ENCODE data around the gene RUNX2. TPM values are rescaled to one million over a fixed set of nuclear protein-coding genes. Genes with fewer than 3 reads are reported as not detected.

RUNX2 gene
- total and polyA plus RNA-seq, 10 of the 15 experiments (the other 5 are each of a cell fraction or from before 2014, with no cell fraction given): 0.01 to 0.77 (median 0.15) TPM; not detected in 3

DNA sequence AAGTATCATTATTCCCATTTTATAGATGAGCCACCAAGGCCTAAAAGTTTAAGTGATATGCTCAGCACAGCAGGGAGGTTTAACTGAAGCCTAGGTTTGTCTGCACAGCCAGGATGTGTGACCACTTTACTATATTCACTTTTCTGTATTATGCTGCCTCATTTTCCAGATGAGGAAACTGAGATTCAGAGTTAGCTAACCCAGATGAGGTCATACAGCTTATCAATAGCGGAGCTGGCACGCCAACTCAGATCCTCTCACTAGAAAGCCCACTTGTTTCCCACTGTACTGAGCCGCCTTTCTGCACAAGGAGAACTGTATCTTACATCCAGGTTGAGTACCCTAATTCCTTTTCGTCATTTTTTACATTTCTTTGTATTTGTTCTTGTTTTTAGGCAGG is 181.3 kb downstream of the RUNX2 start (continued):
- TF ChIP-seq, protein P1, sequence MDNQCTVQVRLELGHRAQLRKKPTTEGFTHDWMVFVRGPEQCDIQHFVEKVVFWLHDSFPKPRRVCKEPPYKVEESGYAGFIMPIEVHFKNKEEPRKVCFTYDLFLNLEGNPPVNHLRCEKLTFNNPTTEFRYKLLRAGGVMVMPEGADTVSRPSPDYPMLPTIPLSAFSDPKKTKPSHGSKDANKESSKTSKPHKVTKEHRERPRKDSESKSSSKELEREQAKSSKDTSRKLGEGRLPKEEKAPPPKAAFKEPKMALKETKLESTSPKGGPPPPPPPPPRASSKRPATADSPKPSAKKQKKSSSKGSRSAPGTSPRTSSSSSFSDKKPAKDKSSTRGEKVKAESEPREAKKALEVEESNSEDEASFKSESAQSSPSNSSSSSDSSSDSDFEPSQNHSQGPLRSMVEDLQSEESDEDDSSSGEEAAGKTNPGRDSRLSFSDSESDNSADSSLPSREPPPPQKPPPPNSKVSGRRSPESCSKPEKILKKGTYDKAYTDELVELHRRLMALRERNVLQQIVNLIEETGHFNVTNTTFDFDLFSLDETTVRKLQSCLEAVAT (IDR thresholded peaks at IDR 0.05): no peak
- TF ChIP-seq SP1 (IDR thresholded peaks at IDR 0.05; ENCODE audit: low read depth, low read length) (no peak), BMI1 (IDR thresholded peaks at IDR 0.05; ENCODE audit: borderline replicate concordance) (no peak)
- TF ChIP-seq, protein P2, sequence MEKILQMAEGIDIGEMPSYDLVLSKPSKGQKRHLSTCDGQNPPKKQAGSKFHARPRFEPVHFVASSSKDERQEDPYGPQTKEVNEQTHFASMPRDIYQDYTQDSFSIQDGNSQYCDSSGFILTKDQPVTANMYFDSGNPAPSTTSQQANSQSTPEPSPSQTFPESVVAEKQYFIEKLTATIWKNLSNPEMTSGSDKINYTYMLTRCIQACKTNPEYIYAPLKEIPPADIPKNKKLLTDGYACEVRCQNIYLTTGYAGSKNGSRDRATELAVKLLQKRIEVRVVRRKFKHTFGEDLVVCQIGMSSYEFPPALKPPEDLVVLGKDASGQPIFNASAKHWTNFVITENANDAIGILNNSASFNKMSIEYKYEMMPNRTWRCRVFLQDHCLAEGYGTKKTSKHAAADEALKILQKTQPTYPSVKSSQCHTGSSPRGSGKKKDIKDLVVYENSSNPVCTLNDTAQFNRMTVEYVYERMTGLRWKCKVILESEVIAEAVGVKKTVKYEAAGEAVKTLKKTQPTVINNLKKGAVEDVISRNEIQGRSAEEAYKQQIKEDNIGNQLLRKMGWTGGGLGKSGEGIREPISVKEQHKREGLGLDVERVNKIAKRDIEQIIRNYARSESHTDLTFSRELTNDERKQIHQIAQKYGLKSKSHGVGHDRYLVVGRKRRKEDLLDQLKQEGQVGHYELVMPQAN (conservative IDR thresholded peaks at IDR 0.05): no peak

DNA sequence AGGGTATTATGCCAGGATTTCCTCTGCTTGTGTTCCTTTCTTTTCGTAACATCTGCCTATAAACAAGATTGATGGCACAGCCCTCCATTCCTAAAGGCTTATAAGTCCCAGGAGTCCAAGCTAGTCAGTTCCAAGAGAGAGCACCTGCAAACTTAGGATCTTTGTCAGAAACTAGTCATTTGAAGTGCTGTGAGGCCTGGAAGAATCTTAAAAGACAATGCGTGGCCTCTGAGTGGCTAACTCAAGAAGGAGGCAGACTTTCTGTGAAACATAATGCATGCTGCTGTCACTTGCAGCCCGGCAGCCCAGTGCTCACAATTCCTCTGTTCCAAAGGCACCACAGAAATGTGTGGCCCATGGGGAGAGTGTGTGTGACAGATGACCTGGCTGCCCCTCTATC is 184.6 kb downstream of the RUNX2 start:
- Histone ChIP-seq H3K27me3 (replicated peaks in 1 of 2; ENCODE audit: control insufficient read depth in 2 of 2, insufficient read depth in 2 of 2, low read length in 1 of 2) (no peaks in the 10 kb centered on the region), H3K9ac (ENCODE audit: control insufficient read depth, insufficient read depth, low read length) (no peak overlapping the region), H3K4me1 (ENCODE audit: control insufficient read depth, insufficient read depth, low read length) (no peaks in the 10 kb centered on the region), H3K36me3 (ENCODE audit: control insufficient read depth in 2 of 2, insufficient read depth in 2 of 2, low read length in 1 of 2) (no peaks in the 10 kb centered on the region), H4K20me1 (ENCODE audit: control insufficient read depth, insufficient read depth) (no peaks in the 10 kb centered on the region), H3K27ac (ENCODE audit: control insufficient read depth, insufficient read depth) (no peak overlapping the region), H3K79me2 (ENCODE audit: control insufficient read depth, insufficient read depth, low read length) (no peaks in the 10 kb centered on the region), H3K9me3 (replicated peaks; ENCODE audit: control insufficient read depth, insufficient read depth, low read length) (no peaks in the 10 kb centered on the region), H3K4me3 (no peak overlapping the region), H3K4me2 (ENCODE audit: control insufficient read depth, insufficient read depth) (no peak overlapping the region), H2AFZ (ENCODE audit: control insufficient read depth, low read depth, low read length) (no peak overlapping the region)
- CTCF ChIA-PET: no interaction called here
- in situ Hi-C loops (cut with MboI) (no loop called here), intact Hi-C loops (cut with micrococcal nuclease; ENCODE audit: unreplicated experiment) (no loop called here)
- RAD21 ChIA-PET (ENCODE audit: unreplicated experiment): no interaction called here
- DNase-seq (ENCODE audit: low read depth, low spot score): no peak
- no peak for ATAC-seq
- POLR2A ChIA-PET: no interaction called here
- FAIRE-seq: no peak
- WGBS (ENCODE audit: insufficient coverage, insufficient replicate concordance, low lambda C conversion rate, missing lambda C conversion rate): 60% methylated on average over 3 of the region's 3 CpGs
- BruUV-seq (replicated peaks): no TSS peak
- SMC1A ChIA-PET (ENCODE audit: uncharacterized antibody, unreplicated experiment): no interaction called here
- no peak for TF ChIP-seq CHD2 (IDR thresholded peaks at IDR 0.05; ENCODE audit: borderline replicate concordance, low read depth, low read length)
- TF ChIP-seq, protein P3, sequence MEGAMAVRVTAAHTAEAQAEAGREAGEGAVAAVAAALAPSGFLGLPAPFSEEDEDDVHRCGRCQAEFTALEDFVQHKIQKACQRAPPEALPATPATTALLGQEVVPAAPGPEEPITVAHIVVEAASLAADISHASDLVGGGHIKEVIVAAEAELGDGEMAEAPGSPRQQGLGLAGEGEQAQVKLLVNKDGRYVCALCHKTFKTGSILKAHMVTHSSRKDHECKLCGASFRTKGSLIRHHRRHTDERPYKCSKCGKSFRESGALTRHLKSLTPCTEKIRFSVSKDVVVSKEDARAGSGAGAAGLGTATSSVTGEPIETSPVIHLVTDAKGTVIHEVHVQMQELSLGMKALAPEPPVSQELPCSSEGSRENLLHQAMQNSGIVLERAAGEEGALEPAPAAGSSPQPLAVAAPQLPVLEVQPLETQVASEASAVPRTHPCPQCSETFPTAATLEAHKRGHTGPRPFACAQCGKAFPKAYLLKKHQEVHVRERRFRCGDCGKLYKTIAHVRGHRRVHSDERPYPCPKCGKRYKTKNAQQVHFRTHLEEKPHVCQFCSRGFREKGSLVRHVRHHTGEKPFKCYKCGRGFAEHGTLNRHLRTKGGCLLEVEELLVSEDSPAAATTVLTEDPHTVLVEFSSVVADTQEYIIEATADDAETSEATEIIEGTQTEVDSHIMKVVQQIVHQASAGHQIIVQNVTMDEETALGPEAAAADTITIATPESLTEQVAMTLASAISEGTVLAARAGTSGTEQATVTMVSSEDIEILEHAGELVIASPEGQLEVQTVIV (IDR thresholded peaks at IDR 0.05; ENCODE audit: borderline replicate concordance, partially characterized antibody): no peak
- TF ChIP-seq EP300 (IDR thresholded peaks at IDR 0.05; ENCODE audit: borderline replicate concordance in 1 of 2, control insufficient read depth in 1 of 2, low read depth in 2 of 2, low read length in 2 of 2): no peak
- no peak for TF ChIP-seq LARP7 (IDR thresholded peaks at IDR 0.05)
- TF ChIP-seq, protein P4, sequence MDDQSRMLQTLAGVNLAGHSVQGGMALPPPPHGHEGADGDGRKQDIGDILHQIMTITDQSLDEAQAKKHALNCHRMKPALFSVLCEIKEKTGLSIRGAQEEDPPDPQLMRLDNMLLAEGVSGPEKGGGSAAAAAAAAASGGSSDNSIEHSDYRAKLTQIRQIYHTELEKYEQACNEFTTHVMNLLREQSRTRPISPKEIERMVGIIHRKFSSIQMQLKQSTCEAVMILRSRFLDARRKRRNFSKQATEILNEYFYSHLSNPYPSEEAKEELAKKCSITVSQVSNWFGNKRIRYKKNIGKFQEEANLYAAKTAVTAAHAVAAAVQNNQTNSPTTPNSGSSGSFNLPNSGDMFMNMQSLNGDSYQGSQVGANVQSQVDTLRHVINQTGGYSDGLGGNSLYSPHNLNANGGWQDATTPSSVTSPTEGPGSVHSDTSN (IDR thresholded peaks at IDR 0.05; ENCODE audit: insufficient replicate concordance, low read depth, low read length): no peak
- no peak for TF ChIP-seq BACH1 (IDR thresholded peaks at IDR 0.05; ENCODE audit: borderline replicate concordance)
